IMR-90 (cell line): ENCODE results near the gene MYO10. TPM values are rescaled to one million over a fixed set of nuclear protein-coding genes. Genes with fewer than 3 reads are reported as not detected.

Experiments
- ATAC-seq: fragments of 200-7000 bp; cut with Tn5 transposase; 2 replicates; pipeline ENCODE4 v1.9.1; 2020; ENCODE audit warnings: low read depth, mild to moderate bottlenecking, moderate library complexity
- BruUV-seq: library from RNA; stranded (reverse); fragments of 400-500 nt; replicated peaks from 2 replicates; lab custom pipeline; 2021; lab: Mats Ljungman, UMichigan
- CTCF ChIA-PET: fragments of 300-600 bp; formaldehyde crosslinking; extraction: SDS; loops from one replicate; lab custom pipeline; 2021; ENCODE audit warnings: antibody characterized with exemption; lab: Yijun Ruan, JAX
- POLR2A ChIA-PET: fragments of 300-600 bp; sonication (Branson Sonifier 250); formaldehyde crosslinking; loops from one replicate; lab custom pipeline; 2022; ENCODE audit warnings: antibody characterized with exemption; ENCODE audit not compliant: unreplicated experiment; lab: Charles Lee
- DNase-seq: peaks from one replicate; pipeline ENCODE4 v3.0.0; 2013
- H2AFZ ChIP-seq: replicated peaks from 2 replicates; pipeline ENCODE3; 2013; ENCODE audit warnings: low read length, mild to moderate bottlenecking; ENCODE audit not compliant: poor library complexity
- H2AK5ac ChIP-seq: 2 replicates; pipeline ENCODE4 v1.6.1; 2013; ENCODE audit warnings: low read depth, low read length, inconsistent platforms
- H2AK9ac ChIP-seq: replicated peaks from 2 replicates; pipeline ENCODE3; 2013; ENCODE audit warnings: mild to moderate bottlenecking, low read depth, low read length, moderate library complexity; ENCODE audit not compliant: poor library complexity
- H2BK120ac ChIP-seq: 2 replicates; pipeline ENCODE4 v1.6.1; 2013; ENCODE audit warnings: low read depth, low read length, inconsistent platforms
- H2BK15ac ChIP-seq: 3 replicates; pipeline ENCODE4 v1.6.1; 2013; ENCODE audit warnings: low read depth, low read length, inconsistent platforms
- H2BK20ac ChIP-seq: 2 replicates; pipeline ENCODE4 v1.6.1; 2013; ENCODE audit warnings: low read depth, mild to moderate bottlenecking, inconsistent platforms, low read length, moderate library complexity
- H2BK5ac ChIP-seq: 2 replicates; pipeline ENCODE4 v1.6.1; 2013; ENCODE audit warnings: mild to moderate bottlenecking, low read depth, low read length, inconsistent platforms; ENCODE audit not compliant: poor library complexity, severe bottlenecking
- H3K14ac ChIP-seq: replicated peaks from 2 replicates; pipeline ENCODE4 v1.6.1; 2013; ENCODE audit warnings: low read depth, low read length, inconsistent platforms
- H3K18ac ChIP-seq: 2 replicates; pipeline ENCODE4 v1.6.1; 2013; ENCODE audit warnings: low read depth, low read length, control low read depth
- H3K23ac ChIP-seq: 2 replicates; pipeline ENCODE4 v1.6.1; 2013; ENCODE audit warnings: low read depth, low read length, inconsistent platforms
- H3K27ac ChIP-seq: 2 replicates; pipeline ENCODE4 v1.5.1; 2013; ENCODE audit warnings: mild to moderate bottlenecking, control low read depth, low read length; ENCODE audit not compliant: insufficient read depth
- H3K27me3 ChIP-seq: 2 replicates; pipeline ENCODE4 v1.6.1; 2013; ENCODE audit warnings: low read length; ENCODE audit not compliant: control insufficient read depth, insufficient read depth
- H3K36me3 ChIP-seq: 2 replicates; pipeline ENCODE4 v1.6.1; 2013; ENCODE audit warnings: low read length, mixed read lengths; ENCODE audit not compliant: control insufficient read depth, insufficient read depth
- H3K4ac ChIP-seq: 2 replicates; pipeline ENCODE4 v1.6.1; 2013; ENCODE audit warnings: low read depth, low read length, inconsistent platforms
- H3K4me1 ChIP-seq: 2 replicates; pipeline ENCODE4 v1.6.1; 2013; ENCODE audit warnings: low read length, mixed read lengths; ENCODE audit not compliant: control insufficient read depth, insufficient read depth
- H3K4me2 ChIP-seq: 2 replicates; pipeline ENCODE4 v1.6.1; 2013; ENCODE audit warnings: low read depth, mild to moderate bottlenecking, control low read depth, low read length, moderate library complexity
- H3K4me3 ChIP-seq: 2 replicates; pipeline ENCODE4 v1.5.1; 2013; ENCODE audit warnings: low read depth, mild to moderate bottlenecking, control low read depth, low read length, moderate library complexity; ENCODE audit not compliant: insufficient read depth
- H3K56ac ChIP-seq: 2 replicates; pipeline ENCODE4 v1.6.1; 2013; ENCODE audit warnings: low read length, inconsistent platforms; ENCODE audit not compliant: insufficient read depth; ENCODE audit errors: extremely low read depth
- H3K79me1 ChIP-seq, 2 experiments: 2 replicates each; pipeline ENCODE4 v1.6.1; 2013; ENCODE audit warnings: low read length in 2 of 2, inconsistent platforms in 1 of 2, low read depth in 1 of 2
- H3K9ac ChIP-seq: 2 replicates; pipeline ENCODE4 v1.6.1; 2013; ENCODE audit warnings: low read depth, low read length, control low read depth
- H3K9me1 ChIP-seq: 2 replicates; pipeline ENCODE4 v1.6.1; 2013; ENCODE audit warnings: low read length, inconsistent platforms; ENCODE audit not compliant: insufficient read depth
- H3K9me3 ChIP-seq: 2 replicates; pipeline ENCODE4 v1.6.1; 2013; ENCODE audit warnings: low read length; ENCODE audit not compliant: control insufficient read depth, insufficient read depth
- H4K20me1 ChIP-seq: 2 replicates; pipeline ENCODE4 v1.6.1; 2013; ENCODE audit warnings: low read length, inconsistent platforms; ENCODE audit not compliant: insufficient read depth
- H4K5ac ChIP-seq: 2 replicates; pipeline ENCODE4 v1.6.1; 2013; ENCODE audit warnings: mild to moderate bottlenecking, low read depth, low read length, control low read depth
- H4K8ac ChIP-seq, 2 experiments: 2 replicates each; pipeline ENCODE4 v1.6.1; 2013; ENCODE audit warnings: low read depth in 2 of 2, low read length in 2 of 2, control low read depth in 1 of 2, inconsistent platforms in 1 of 2
- H4K91ac ChIP-seq: 2 replicates; pipeline ENCODE4 v1.6.1; 2013; ENCODE audit warnings: low read depth, low read length, inconsistent platforms; ENCODE audit not compliant: insufficient read depth
- BHLHE40 ChIP-seq: fragments of 150-350 bp; IDR thresholded peaks from 2 replicates; pipeline ENCODE4 v1.6.1; 2016; ENCODE audit warnings: mild to moderate bottlenecking, low read depth, low read length
- CEBPB ChIP-seq: IDR thresholded peaks from 2 replicates; pipeline ENCODE4 v1.6.1; 2012; ENCODE audit warnings: low read depth, low read length, improper control_type of control experiment
- CHD1 ChIP-seq: IDR thresholded peaks from 2 replicates; pipeline ENCODE4 v1.6.1; 2012; ENCODE audit warnings: low read depth, low read length, improper control_type of control experiment
- FOS ChIP-seq: fragments of 150-350 bp; IDR thresholded peaks from 2 replicates; pipeline ENCODE4 v1.6.1; 2016; ENCODE audit warnings: low read depth, low read length
- MAFK ChIP-seq: IDR thresholded peaks from 2 replicates; pipeline ENCODE4 v1.6.1; 2012; ENCODE audit warnings: low read depth, low read length, improper control_type of control experiment
- MAZ ChIP-seq: IDR thresholded peaks from 2 replicates; pipeline ENCODE4 v1.6.1; 2012; ENCODE audit warnings: low read depth, mild to moderate bottlenecking, low read length, improper control_type of control experiment, moderate library complexity, borderline replicate concordance
- MXI1 ChIP-seq: IDR thresholded peaks from 2 replicates; pipeline ENCODE4 v1.6.1; 2012; ENCODE audit warnings: low read depth, mild to moderate bottlenecking, low read length, moderate library complexity, borderline replicate concordance
- NFE2L2 ChIP-seq: fragments of 150-350 bp; IDR thresholded peaks from 2 replicates; pipeline ENCODE4 v1.6.1; 2016; ENCODE audit warnings: low read depth, mild to moderate bottlenecking, low read length
- POLR2A ChIP-seq: IDR thresholded peaks from 2 replicates; pipeline ENCODE4 v1.6.1; 2012; ENCODE audit warnings: mild to moderate bottlenecking, low read depth, low read length
- RAD21 ChIP-seq: IDR thresholded peaks from 2 replicates; pipeline ENCODE4 v1.6.1; 2012; ENCODE audit warnings: low read length, improper control_type of control experiment
- RCOR1 ChIP-seq: IDR thresholded peaks from 2 replicates; pipeline ENCODE4 v1.6.1; 2012; ENCODE audit warnings: mild to moderate bottlenecking, low read length, improper control_type of control experiment; ENCODE audit not compliant: insufficient replicate concordance
- RFX5 ChIP-seq: IDR thresholded peaks from 2 replicates; pipeline ENCODE4 v1.8.0; 2012; ENCODE audit warnings: low read depth, mild to moderate bottlenecking, low read length, moderate library complexity
- SMC3 ChIP-seq: fragments of 150-350 bp; IDR thresholded peaks from 2 replicates; pipeline ENCODE4 v1.6.1; 2016; ENCODE audit warnings: low read depth, mild to moderate bottlenecking, antibody characterized with exemption, low read length, moderate library complexity
- WGBS, 2 experiments: methylation state at CpG; one replicate each; pipeline versions ENCODE4 v1.1.5 to v1.1.7; 2013; ENCODE audit warnings: missing lambda C conversion rate in 2 of 2; ENCODE audit not compliant: insufficient read length in 1 of 2; ENCODE audit errors: extremely low coverage in 2 of 2; 5-methylcytosine and 5-hydroxymethylcytosine counted together
- dilution Hi-C: fragments of 300-500 bp; cut with HindIII; formaldehyde crosslinking; loops from one replicate; pipeline ENCODE4 v1.14.3; 2018; ENCODE audit warnings: low sequenced_read_pairs; ENCODE audit not compliant: unreplicated experiment
- in situ Hi-C: fragments of 300-500 bp; cut with MboI; formaldehyde crosslinking; loops from 3 replicates; pipeline ENCODE4 v1.14.3; 2019; ENCODE audit warnings: low sequenced_read_pairs, inconsistent platforms, mixed read lengths
- intact Hi-C: fragments of 100-400 bp; cut with micrococcal nuclease; formaldehyde crosslinking; loops from 2 replicates; pipeline ENCODE4 v1.10.0; 2022
- polyA plus RNA-seq, 3 experiments: library from polyadenylated mRNA; depleted of rRNA; stranded (reverse); fragments of >200 nt; gene quantifications; 2 replicates each; pipeline ENCODE4 v1.2.3, GENCODE V29; 2012; ENCODE audit warnings: low replicate concordance in 1 of 3
- total RNA-seq: library from RNA; depleted of rRNA; stranded (reverse); fragments of >200 nt; gene quantifications from 2 replicates; pipeline ENCODE4 v1.2.3, GENCODE V29; 2012
- TF ChIP-seq, protein P1 (sequence below): fragments of 150-350 bp; IDR thresholded peaks from 2 replicates; pipeline ENCODE4 v1.6.1; 2017; ENCODE audit warnings: mild to moderate bottlenecking, antibody characterized with exemption, low read length, low read depth
- TF ChIP-seq, protein P2 (sequence below): conservative IDR thresholded peaks from 2 replicates; pipeline ENCODE4 v1.5.1; 2012; ENCODE audit warnings: mild to moderate bottlenecking, low read depth, low read length, improper control_type of control experiment
- TF ChIP-seq, protein P3 (sequence below): fragments of 150-350 bp; IDR thresholded peaks from 2 replicates; pipeline ENCODE4 v1.6.1; 2016; ENCODE audit warnings: low read depth, mild to moderate bottlenecking, low read length, moderate library complexity, borderline replicate concordance

MYO10 gene
- total and polyA plus RNA-seq, 2 of the 4 experiments (the other 2 are of a cell fraction), result 39.9 to 115 TPM

DNA sequence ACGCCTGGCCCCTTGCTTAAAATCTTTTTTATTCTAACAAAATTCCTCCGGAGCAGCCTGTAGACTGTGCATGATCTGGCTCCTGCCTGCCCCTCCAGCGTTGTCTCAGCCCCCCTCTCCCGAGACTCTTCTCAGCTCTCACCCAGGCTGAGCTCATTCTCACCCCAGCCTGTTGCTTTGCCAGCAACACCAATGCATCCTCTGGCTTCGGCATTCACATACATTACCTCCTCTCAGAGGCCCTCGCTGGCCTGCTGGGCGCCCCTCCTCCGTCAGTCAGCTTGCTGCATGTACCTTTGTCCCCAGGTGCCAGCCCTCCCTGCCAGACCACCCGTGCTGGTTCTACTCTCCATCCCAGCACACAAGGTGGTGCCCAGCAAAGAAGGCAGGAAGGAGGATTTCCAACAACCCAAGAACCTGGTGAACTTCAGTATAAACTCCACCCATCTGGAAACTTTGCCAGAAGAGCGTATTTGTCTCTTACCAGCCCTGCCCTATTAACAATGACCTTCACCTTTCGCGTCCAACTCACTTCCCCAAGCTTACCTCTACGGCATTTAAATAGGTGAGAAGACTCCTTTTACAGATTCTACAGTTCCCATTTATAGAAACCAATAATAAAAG, 35.0 kb downstream of the MYO10 start:
- BruUV-seq, result no TSS peak
- dilution Hi-C loops, result no loop called here
- Histone ChIP-seq H2AFZ (no peak overlapping the region), H4K8ac (no peak overlapping the region), H4K5ac (no peak overlapping the region), H3K4ac (no peak overlapping the region), H3K36me3 (peaks cover 13% of the 10 kb centered on the region), H3K56ac (no peak overlapping the region), H3K27ac (no peak overlapping the region), H3K79me1 (peaks cover 0 to 78% of the 10 kb centered on the region in 2 experiments; a peak in 2 of 4 replicates), H2AK5ac (0 out of 2 replicates have a peak overlapping the region, but pooled peaks have one; percentile 23), H2AK9ac (no peak overlapping the region), H3K9me3 (no peaks in the 10 kb centered on the region), H2BK20ac (no peak overlapping the region), H4K91ac (no peak overlapping the region), H3K4me3 (no peak overlapping the region), H3K4me1 (peaks cover 31% of the 10 kb centered on the region), H3K18ac (no peak overlapping the region), H3K23ac (no peak overlapping the region), H3K14ac (no peak overlapping the region), H4K20me1 (peaks cover 100% of the 10 kb centered on the region), H2BK5ac (no peak overlapping the region), H3K27me3 (no peaks in the 10 kb centered on the region), H2BK15ac (no peak overlapping the region), H3K9ac (no peak overlapping the region), H3K4me2 (no peak overlapping the region), H3K9me1 (peaks cover 59% of the 10 kb centered on the region), H2BK120ac (no peak overlapping the region)
- 74% methylated on average over 5 of the region's 13 CpGs; no CpG with 5 or more reads in 1 of the 2 experiments for WGBS, 2 experiments
- no peak for ATAC-seq
- intact Hi-C loops, result no loop called here
- in situ Hi-C loops, result no loop called here
- TF ChIP-seq RFX5, result no peak
- no peak for TF ChIP-seq RCOR1
- TF ChIP-seq, protein P1, sequence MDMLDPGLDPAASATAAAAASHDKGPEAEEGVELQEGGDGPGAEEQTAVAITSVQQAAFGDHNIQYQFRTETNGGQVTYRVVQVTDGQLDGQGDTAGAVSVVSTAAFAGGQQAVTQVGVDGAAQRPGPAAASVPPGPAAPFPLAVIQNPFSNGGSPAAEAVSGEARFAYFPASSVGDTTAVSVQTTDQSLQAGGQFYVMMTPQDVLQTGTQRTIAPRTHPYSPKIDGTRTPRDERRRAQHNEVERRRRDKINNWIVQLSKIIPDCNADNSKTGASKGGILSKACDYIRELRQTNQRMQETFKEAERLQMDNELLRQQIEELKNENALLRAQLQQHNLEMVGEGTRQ, result no peak
- no peak for TF ChIP-seq MAFK
- no peak for TF ChIP-seq NFE2L2
- TF ChIP-seq, protein P2, sequence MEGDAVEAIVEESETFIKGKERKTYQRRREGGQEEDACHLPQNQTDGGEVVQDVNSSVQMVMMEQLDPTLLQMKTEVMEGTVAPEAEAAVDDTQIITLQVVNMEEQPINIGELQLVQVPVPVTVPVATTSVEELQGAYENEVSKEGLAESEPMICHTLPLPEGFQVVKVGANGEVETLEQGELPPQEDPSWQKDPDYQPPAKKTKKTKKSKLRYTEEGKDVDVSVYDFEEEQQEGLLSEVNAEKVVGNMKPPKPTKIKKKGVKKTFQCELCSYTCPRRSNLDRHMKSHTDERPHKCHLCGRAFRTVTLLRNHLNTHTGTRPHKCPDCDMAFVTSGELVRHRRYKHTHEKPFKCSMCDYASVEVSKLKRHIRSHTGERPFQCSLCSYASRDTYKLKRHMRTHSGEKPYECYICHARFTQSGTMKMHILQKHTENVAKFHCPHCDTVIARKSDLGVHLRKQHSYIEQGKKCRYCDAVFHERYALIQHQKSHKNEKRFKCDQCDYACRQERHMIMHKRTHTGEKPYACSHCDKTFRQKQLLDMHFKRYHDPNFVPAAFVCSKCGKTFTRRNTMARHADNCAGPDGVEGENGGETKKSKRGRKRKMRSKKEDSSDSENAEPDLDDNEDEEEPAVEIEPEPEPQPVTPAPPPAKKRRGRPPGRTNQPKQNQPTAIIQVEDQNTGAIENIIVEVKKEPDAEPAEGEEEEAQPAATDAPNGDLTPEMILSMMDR, result no peak
- no peak for TF ChIP-seq SMC3
- no peak for TF ChIP-seq BHLHE40
- TF ChIP-seq, protein P3, sequence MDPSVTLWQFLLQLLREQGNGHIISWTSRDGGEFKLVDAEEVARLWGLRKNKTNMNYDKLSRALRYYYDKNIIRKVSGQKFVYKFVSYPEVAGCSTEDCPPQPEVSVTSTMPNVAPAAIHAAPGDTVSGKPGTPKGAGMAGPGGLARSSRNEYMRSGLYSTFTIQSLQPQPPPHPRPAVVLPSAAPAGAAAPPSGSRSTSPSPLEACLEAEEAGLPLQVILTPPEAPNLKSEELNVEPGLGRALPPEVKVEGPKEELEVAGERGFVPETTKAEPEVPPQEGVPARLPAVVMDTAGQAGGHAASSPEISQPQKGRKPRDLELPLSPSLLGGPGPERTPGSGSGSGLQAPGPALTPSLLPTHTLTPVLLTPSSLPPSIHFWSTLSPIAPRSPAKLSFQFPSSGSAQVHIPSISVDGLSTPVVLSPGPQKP, result no peak
- TF ChIP-seq FOS, result no peak
- no peak for TF ChIP-seq MAZ
- no peak for TF ChIP-seq POLR2A
- TF ChIP-seq MXI1, result no peak
- no peak for TF ChIP-seq CHD1
- TF ChIP-seq CEBPB, result no peak
- no peak for TF ChIP-seq RAD21
- ChIA-PET POLR2A (no interaction called here), CTCF (no interaction called here)
- DNase-seq, result no peak
